GM12891 (cell line): Measurements from ENCODE around the gene NOS3.

Source experiments
- POLR2A ChIP-seq: IDR thresholded peaks from 2 replicates; pipeline ENCODE4 v1.6.1; 2011; ENCODE audit warnings: low read depth, low read length, control low read depth
- TAF1 ChIP-seq: IDR thresholded peaks from 2 replicates; pipeline ENCODE4 v1.6.1; 2011; ENCODE audit warnings: low read depth, low read length, control low read depth

DNA sequence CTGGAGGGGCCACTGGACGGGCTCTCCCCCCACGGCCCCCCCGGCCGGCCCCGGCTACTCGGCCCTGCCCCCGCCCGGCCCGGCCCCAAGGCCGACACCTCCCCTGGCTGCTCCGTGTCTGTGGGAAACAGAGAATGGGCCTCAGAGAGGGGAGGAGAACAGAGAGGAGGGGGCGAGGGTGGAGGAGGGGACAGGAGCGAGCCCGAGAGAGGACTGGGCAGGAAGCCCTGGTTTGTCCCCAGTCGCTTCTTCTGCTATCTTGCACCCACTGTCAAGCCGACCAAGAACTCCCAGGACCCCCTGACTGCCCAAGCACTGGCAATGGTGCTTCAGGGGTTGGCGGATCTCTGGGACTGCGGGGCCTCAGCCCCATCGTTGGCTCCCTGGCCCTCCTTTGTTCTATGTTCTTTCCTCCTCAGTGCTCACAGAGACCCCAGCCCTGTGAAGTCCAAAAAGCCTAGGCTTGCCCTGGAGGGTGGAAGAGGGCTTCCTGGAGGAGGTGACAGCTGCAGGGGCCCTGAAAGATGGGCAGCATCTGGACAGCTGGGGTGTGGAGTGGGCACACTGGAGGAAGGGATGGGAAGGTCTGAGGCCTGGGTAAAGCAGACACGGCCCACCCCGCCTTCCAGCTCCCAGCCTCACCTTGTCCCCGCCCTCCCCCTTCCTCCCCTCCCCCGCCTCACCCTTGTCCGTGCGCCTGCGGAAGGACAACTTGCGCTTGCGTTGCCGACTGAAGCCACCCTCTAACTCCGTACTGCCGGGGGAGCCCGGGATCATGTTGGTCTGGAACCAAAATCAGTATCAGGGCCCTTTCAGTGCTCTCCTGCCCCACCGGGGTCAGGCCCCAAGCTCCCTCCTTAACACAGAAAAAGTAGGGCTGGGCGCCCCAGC, 42.8 kb upstream of the NOS3 start:
- TF ChIP-seq POLR2A (no peak), TAF1 (no peak)
